Neural progenitor cell (in vitro differentiated cells): ENCODE results near the gene LMCD1. TPM values are rescaled to one million over a fixed set of nuclear protein-coding genes. Genes with fewer than 3 reads are reported as not detected.

Source experiments
- DNase-seq: peaks from one replicate; pipeline ENCODE4 v3.0.0-alpha.2; 2016; ENCODE audit warnings: low spot score
- H2AFZ ChIP-seq: fragments of 200-600 bp; sonication (generic); replicated peaks from 2 replicates; pipeline ENCODE4 v1.6.1; 2016; ENCODE audit warnings: antibody characterized with exemption
- H3F3A ChIP-seq: fragments of 200-600 bp; sonication (generic); 2 replicates; pipeline ENCODE4 v1.6.1; 2016; ENCODE audit warnings: antibody characterized with exemption, low read depth
- H3K27ac ChIP-seq: fragments of 200-600 bp; sonication (generic); 2 replicates; pipeline ENCODE4 v1.5.1; 2016; ENCODE audit warnings: mild to moderate bottlenecking
- H3K27me3 ChIP-seq: fragments of 200-600 bp; sonication (generic); 2 replicates; pipeline ENCODE4 v1.6.1; 2016; ENCODE audit warnings: mild to moderate bottlenecking, moderate library complexity
- H3K36me3 ChIP-seq: fragments of 200-600 bp; sonication (generic); 2 replicates; pipeline ENCODE4 v1.5.1; 2016
- H3K4me1 ChIP-seq: fragments of 200-600 bp; sonication (generic); 2 replicates; pipeline ENCODE4 v1.6.1; 2016; ENCODE audit warnings: mixed run types
- H3K4me2 ChIP-seq: fragments of 200-600 bp; sonication (generic); 2 replicates; pipeline ENCODE4 v1.6.1; 2016
- H3K4me3 ChIP-seq: fragments of 200-600 bp; sonication (generic); 2 replicates; pipeline ENCODE4 v1.5.1; 2016
- H3K79me2 ChIP-seq: fragments of 200-600 bp; sonication (generic); 2 replicates; pipeline ENCODE4 v1.6.1; 2016; ENCODE audit warnings: low read depth
- H3K9ac ChIP-seq: fragments of 200-600 bp; sonication (generic); 2 replicates; pipeline ENCODE4 v1.6.1; 2016
- H3K9me3 ChIP-seq: fragments of 200-600 bp; sonication (generic); 2 replicates; pipeline ENCODE4 v1.5.1; 2016; ENCODE audit warnings: low read depth
- H4K20me1 ChIP-seq: fragments of 200-600 bp; sonication (generic); 2 replicates; pipeline ENCODE4 v1.6.1; 2016; ENCODE audit warnings: low read depth
- H3K27ac Mint-ChIP-seq: 3 replicates; pipeline ENCODE4 v1.8.0; 2021; ENCODE audit warnings: mixed read lengths
- H3K27me3 Mint-ChIP-seq: 2 replicates; pipeline ENCODE4 v1.8.0; 2022; ENCODE audit warnings: low read depth, mild to moderate bottlenecking, inconsistent platforms, moderate library complexity, mixed read lengths; ENCODE audit not compliant: insufficient read depth
- H3K36me3 Mint-ChIP-seq: 3 replicates; pipeline ENCODE4 v1.8.0; 2021; ENCODE audit warnings: mixed read lengths
- H3K4me1 Mint-ChIP-seq: 3 replicates; pipeline ENCODE4 v1.8.0; 2021; ENCODE audit warnings: mixed read lengths
- H3K4me3 Mint-ChIP-seq: 3 replicates; pipeline ENCODE4 v1.8.0; 2021; ENCODE audit warnings: mild to moderate bottlenecking, moderate library complexity, mixed read lengths
- H3K9me3 Mint-ChIP-seq: 3 replicates; pipeline ENCODE4 v1.8.0; 2020; ENCODE audit warnings: mixed read lengths
- CTCF ChIP-seq: fragments of 200-600 bp; sonication (generic); IDR thresholded peaks from 2 replicates; pipeline ENCODE4 v1.5.1; 2017; ENCODE audit warnings: antibody characterized with exemption, mild to moderate bottlenecking
- EZH2 ChIP-seq: fragments of 200-600 bp; sonication (generic); IDR thresholded peaks from 2 replicates; pipeline ENCODE4 v1.6.1; 2017; ENCODE audit warnings: antibody characterized with exemption, mild to moderate bottlenecking, moderate library complexity
- EZH2phosphoT487 ChIP-seq: fragments of 200-600 bp; sonication (generic); IDR thresholded peaks from 2 replicates; pipeline ENCODE4 v1.6.1; 2017; ENCODE audit warnings: antibody characterized with exemption
- total RNA-seq: library from RNA; depleted of rRNA; stranded (reverse); fragments of >200 nt; gene quantifications from 2 replicates; pipeline ENCODE4 v1.2.3, GENCODE V29; 2015; ENCODE audit warnings: low replicate concordance

The LMCD1 gene
- total RNA-seq, 1 donor from 2014 or later = not detected

- no peak overlapping the region for H3K27ac Mint-ChIP-seq
- H3K36me3 ChIP-seq = no peaks in the 10 kb centered on the region
- no peaks in the 10 kb centered on the region for H3K9me3 ChIP-seq
- no peaks in the 10 kb centered on the region for H3F3A ChIP-seq
- no peak overlapping the region for H3K4me3 ChIP-seq
- H3K27me3 Mint-ChIP-seq = peaks cover 5% of the 10 kb centered on the region
- H3K4me1 ChIP-seq = peaks cover 12% of the 10 kb centered on the region
- H3K4me2 ChIP-seq = no peak overlapping the region
- H4K20me1 ChIP-seq = no peaks in the 10 kb centered on the region
- H3K36me3 Mint-ChIP-seq = peaks cover 2% of the 10 kb centered on the region
- peaks cover 16% of the 10 kb centered on the region for H3K4me1 Mint-ChIP-seq
- H3K27ac ChIP-seq = no peak overlapping the region
- H3K9me3 Mint-ChIP-seq = peaks cover 10% of the 10 kb centered on the region
- H3K27me3 ChIP-seq = no peaks in the 10 kb centered on the region
- no peak overlapping the region for H2AFZ ChIP-seq
- no peak overlapping the region for H3K4me3 Mint-ChIP-seq
- H3K79me2 ChIP-seq = no peaks in the 10 kb centered on the region
- TF ChIP-seq EZH2 (no peak), EZH2phosphoT487 (no peak), CTCF (no peak)
- no peak for DNase-seq
- no peak overlapping the region for H3K9ac ChIP-seq
Measured at GRCh38 chr3:8623741-8624140, 122.1 kb downstream of the LMCD1 start.

Other genes starting within 250 kb of the LMCD1 start
- gene SSUH2, start 143.0 kb downstream of the LMCD1 start, total RNA-seq = 0.22 and 0.37 TPM in 2 replicates
- gene CAV3, start 232.0 kb downstream of the LMCD1 start, total RNA-seq = not detected in 2 replicates